ENCODE data around the gene MZB1. TPM values are rescaled to one million over a fixed set of nuclear protein-coding genes. Genes with fewer than 3 reads are reported as not detected.
A peak's percentile ranks its signal among the peaks of the same experiment; 100 is the strongest.

Gene MZB1
- total and polyA plus RNA-seq, 2 of the 13 experiments (the other 11 are each of a cell fraction or from before 2014, with no cell fraction given) = 0.31 to 0.40 TPM

- TF ChIP-seq RXRB (CRISPR knock-in tag; IDR thresholded peaks at IDR 0.05; ENCODE audit: borderline replicate concordance) = peak; percentile 28; the same call in 1 of the 2 replicates
- TF ChIP-seq TFDP2 (CRISPR knock-in tag; IDR thresholded peaks at IDR 0.05) = peak; percentile 45; the same call in 1 of the 2 replicates
- TF ChIP-seq PHF5A (CRISPR knock-in tag; IDR thresholded peaks at IDR 0.05; ENCODE audit: low read depth, unreplicated experiment) = peak; percentile 77
- peak; percentile 69 for TF ChIP-seq PHF8 (CRISPR knock-in tag; IDR thresholded peaks at IDR 0.05)
- TF ChIP-seq ZNF562 (CRISPR knock-in tag; IDR thresholded peaks at IDR 0.05; ENCODE audit: borderline replicate concordance) = no peak
- no peak for TF ChIP-seq CREB3 (CRISPR knock-in tag; IDR thresholded peaks at IDR 0.05)
- peak; percentile 35; the same call in 1 of the 2 replicates for TF ChIP-seq ELF3 (CRISPR knock-in tag; IDR thresholded peaks at IDR 0.05)
- peak; percentile 51 for TF ChIP-seq THAP11 (CRISPR knock-in tag; IDR thresholded peaks at IDR 0.05)
- TF ChIP-seq XBP1 (CRISPR knock-in tag; IDR thresholded peaks at IDR 0.05) = no peak
- TF ChIP-seq SATB2 (CRISPR knock-in tag; IDR thresholded peaks at IDR 0.05) = no peak
- TF ChIP-seq HNF4G (IDR thresholded peaks at IDR 0.05; ENCODE audit: borderline replicate concordance, low read depth, low read length) = no peak
- no peak for TF ChIP-seq HNF4G (CRISPR knock-in tag; IDR thresholded peaks at IDR 0.05; ENCODE audit: borderline replicate concordance, low read depth)
- TF ChIP-seq TSC22D2 (CRISPR knock-in tag; IDR thresholded peaks at IDR 0.05; ENCODE audit: borderline replicate concordance) = 0 out of 2 replicates have a peak, but pooled peaks have one; percentile 62
- TF ChIP-seq ZNF652 (CRISPR knock-in tag; IDR thresholded peaks at IDR 0.05; ENCODE audit: borderline replicate concordance, low read depth) = peak; percentile 48; the same call in 1 of the 2 replicates
- TF ChIP-seq PRDM4 (CRISPR knock-in tag; IDR thresholded peaks at IDR 0.05; ENCODE audit: borderline replicate concordance) = no peak
- no peak for TF ChIP-seq MED13 (CRISPR knock-in tag; IDR thresholded peaks at IDR 0.05)
- no peak for TF ChIP-seq BRD4 (CRISPR knock-in tag; IDR thresholded peaks at IDR 0.05)
- 0 out of 2 replicates have a peak, but pooled peaks have one; percentile 8 for TF ChIP-seq KLF15 (CRISPR knock-in tag; IDR thresholded peaks at IDR 0.05; ENCODE audit: borderline replicate concordance)
- 0 out of 2 replicates have a peak, but pooled peaks have one; percentile 14 for TF ChIP-seq HOMEZ (CRISPR knock-in tag; IDR thresholded peaks at IDR 0.05; ENCODE audit: low read depth)
Measured at GRCh38 chr5:139385061-139386049, 4.4 kb downstream of the MZB1 start (continued).
